ENCODE data around the gene STN1.

The STN1 gene

GRCh38 chr10:103918053-103918846, at the start of gene STN1:
STN1 (minus strand) TSS chr10:103918184; CDS start chr10:103917594, 590 bp downstream.
- DNase-seq = peak; percentile 95

GRCh38 chr10:103967448-103968071, 49.6 kb upstream of the STN1 start:
- peak in 1 of 2 donors; percentile 29 for DNase-seq

- peak; percentile 83 to 89 for DNase-seq
These were observed 48.9 kb upstream of the STN1 start, which contains the start of gene SLK for GRCh38 chr10:103966671-103967447. SLK (plus strand) TSS chr10:103967140; CDS start chr10:103967746, 606 bp downstream.

- DNase-seq = no peak
These were observed 42.1 kb upstream of the STN1 start for GRCh38 chr10:103960103-103960502.

- no peak for DNase-seq
These were observed 41.0 kb upstream of the STN1 start for GRCh38 chr10:103958996-103959395.

GRCh38 chr10:103954543-103954942, 36.6 kb upstream of the STN1 start:
- DNase-seq = no peak

GRCh38 chr10:103951942-103952341, 34.0 kb upstream of the STN1 start:
- DNase-seq = no peak

- no peak for DNase-seq
These were observed 33.2 kb upstream of the STN1 start for GRCh38 chr10:103951183-103951582.

GRCh38 chr10:103949728-103950127, 31.7 kb upstream of the STN1 start:
- no peak for DNase-seq

- no peak for DNase-seq
These were observed 30.0 kb upstream of the STN1 start for GRCh38 chr10:103947799-103948516.

GRCh38 chr10:103942866-103943265, 24.9 kb upstream of the STN1 start:
- DNase-seq = no peak

- DNase-seq = no peak
These were observed 23.8 kb upstream of the STN1 start for GRCh38 chr10:103941801-103942200.

- DNase-seq = no peak
These were observed 21.5 kb upstream of the STN1 start for GRCh38 chr10:103939522-103939921.

GRCh38 chr10:103936022-103936421, 18.0 kb upstream of the STN1 start:
- no peak for DNase-seq

GRCh38 chr10:103934308-103934707, 16.3 kb upstream of the STN1 start:
- DNase-seq = no peak

GRCh38 chr10:103933557-103934121, 15.7 kb upstream of the STN1 start:
- DNase-seq = no peak

GRCh38 chr10:103932971-103933370, 15.0 kb upstream of the STN1 start:
- DNase-seq = no peak

GRCh38 chr10:103932271-103932670, 14.3 kb upstream of the STN1 start:
- no peak for DNase-seq

GRCh38 chr10:103931603-103932002, 13.6 kb upstream of the STN1 start:
- no peak for DNase-seq

GRCh38 chr10:103930881-103931280, 12.9 kb upstream of the STN1 start:
- no peak for DNase-seq

GRCh38 chr10:103930449-103930848, 12.5 kb upstream of the STN1 start:
- no peak for DNase-seq

GRCh38 chr10:103929381-103929921, 11.5 kb upstream of the STN1 start:
- no peak for DNase-seq

Data from CD4-positive, alpha-beta T cell treated with Interferon alpha-2 for 1 hour (primary cell).